Aorta (tissue), 5 donors: ENCODE results near the gene KATNIP. TPM values are rescaled to one million over a fixed set of nuclear protein-coding genes. Genes with fewer than 3 reads are reported as not detected.
"Not testable (repeated sequence)": the region's sequence is repeated elsewhere in the genome, so short reads cannot be mapped to it uniquely, and the experiment has no call there.

Experiments
- ATAC-seq: fragments of 200-7000 bp; cut with Tn5 transposase; one replicate; pipeline ENCODE4 v1.9.1; 2022; ENCODE audit warnings: moderate library complexity; ENCODE audit not compliant: low FRiP score
- DNase-seq, 2 donors: peaks; one replicate each; pipeline ENCODE4 v3.0.0-alpha.2; 2020
- H3K27ac ChIP-seq, 2 donors: one replicate each; pipeline ENCODE4 v1.5.1; 2013; ENCODE audit warnings: low read length in 2 of 2, mild to moderate bottlenecking in 2 of 2, moderate library complexity in 2 of 2, control low read depth in 1 of 2, inconsistent platforms in 1 of 2, low read depth in 1 of 2
- H3K27me3 ChIP-seq, 2 donors: one replicate each; pipeline ENCODE4 v1.6.1; 2013; ENCODE audit warnings: control low read depth in 1 of 2, low read length in 1 of 2, mild to moderate bottlenecking in 1 of 2, moderate library complexity in 1 of 2; ENCODE audit not compliant: insufficient read depth in 2 of 2, control insufficient read depth in 1 of 2
- H3K36me3 ChIP-seq, 2 donors: one replicate each; pipeline ENCODE4 v1.6.1; 2013; ENCODE audit warnings: control low read depth in 1 of 2, low read length in 1 of 2, mild to moderate bottlenecking in 1 of 2; ENCODE audit not compliant: insufficient read depth in 2 of 2, control insufficient read depth in 1 of 2
- H3K4me1 ChIP-seq, 2 donors: one replicate each; pipeline ENCODE4 v1.6.1; 2013; ENCODE audit warnings: low read length in 2 of 2, control low read depth in 1 of 2, mild to moderate bottlenecking in 1 of 2, moderate library complexity in 1 of 2; ENCODE audit not compliant: insufficient read depth in 2 of 2, control insufficient read depth in 1 of 2
- H3K4me3 ChIP-seq, 2 donors: one replicate each; pipeline ENCODE4 v1.5.1; 2013; ENCODE audit warnings: low read length in 2 of 2, control low read depth in 1 of 2, mild to moderate bottlenecking in 1 of 2
- H3K9me3 ChIP-seq: one replicate; pipeline ENCODE4 v1.6.1; 2013; ENCODE audit warnings: mild to moderate bottlenecking, low read length; ENCODE audit not compliant: control insufficient read depth
- WGBS, 2 donors: extraction: QIAGEN DNeasy Blood & Tissue Kit; methylation state at CpG; one replicate each; pipeline ENCODE4 v1.1.7; 2013; 5-methylcytosine and 5-hydroxymethylcytosine counted together
- intact Hi-C, 2 donors: fragments of 100-400 bp; cut with DNase I; formaldehyde crosslinking; loops; one replicate each; pipeline versions ENCODE4 v1.14.2 to v1.15.0; 2022
- polyA plus RNA-seq, 2 donors: library from polyadenylated mRNA; stranded (reverse); fragments of 200-250 nt; gene quantifications; one replicate each; pipeline ENCODE4 v1.2.3, GENCODE V29; 2013
- total RNA-seq, 2 donors: library from RNA; stranded (reverse); fragmentation: NEBNext Ultra II Directional; extraction: Animal tissue kit (Norgen Biotek cat#: 25700); gene quantifications; one replicate each; pipeline ENCODE4 v1.2.1, GENCODE V29; 2021
- donor health status: healthy with polysubstance abuse.
- donor health status: Bipolar disorder and iron deficiency.
- donor health status: DM: no; HTN: no; CAD: no.
- donor health status: DM: no; HTN: no; CAD: no.
- donor health status: DM: yes; HTN: yes; CAD: no.

Gene KATNIP
- total and polyA plus RNA-seq, 4 donors = 0.88 to 29.4 (median 14.2) TPM

GRCh38 chr16:27566417-27566816, 16.5 kb downstream of the KATNIP start:
- intact Hi-C loops = no loop called here
- Histone ChIP-seq H3K27ac (no peak overlapping the region), H3K36me3 (no peaks in the 10 kb centered on the region), H3K4me3 (no peak overlapping the region), H3K27me3 (no peaks in the 10 kb centered on the region), H3K4me1 (no peaks in the 10 kb centered on the region), H3K9me3 (no peaks in the 10 kb centered on the region)
- 83 to 91% methylated on average over 6 of the region's 6 CpGs for WGBS, 2 donors
- ATAC-seq = no peak
- no peak for DNase-seq

- no peak for ATAC-seq
- 95 to 96% methylated on average over 4 of the region's 4 CpGs for WGBS, 2 donors
- intact Hi-C loops = no loop called here
These were observed 18.1 kb downstream of the KATNIP start for GRCh38 chr16:27568077-27568476.

GRCh38 chr16:27570986-27571385, 21.0 kb downstream of the KATNIP start:
- H3K4me3 ChIP-seq, H3K27ac ChIP-seq, intact Hi-C loops, H3K36me3 ChIP-seq, H3K9me3 ChIP-seq, DNase-seq, ATAC-seq, H3K4me1 ChIP-seq, H3K27me3 ChIP-seq: not testable (repeated sequence)
- WGBS, 2 donors = 92 to 95% methylated on average over 8 of the region's 8 CpGs

More at GRCh38 chr16:27568077-27568476, 18.1 kb downstream of the KATNIP start:
- no peaks in the 10 kb centered on the region for H3K36me3 ChIP-seq
- no peak overlapping the region for H3K27ac ChIP-seq
- no peaks in the 10 kb centered on the region for H3K27me3 ChIP-seq
- no peak for DNase-seq
- H3K9me3 ChIP-seq = no peaks in the 10 kb centered on the region
- H3K4me1 ChIP-seq = no peaks in the 10 kb centered on the region
- no peak overlapping the region for H3K4me3 ChIP-seq

- H3K27ac ChIP-seq = no peak overlapping the region
- intact Hi-C loops = no loop called here
- no peak for DNase-seq
- H3K4me1 ChIP-seq = no peaks in the 10 kb centered on the region
- ATAC-seq = no peak
- H3K9me3 ChIP-seq = no peaks in the 10 kb centered on the region
- H3K36me3 ChIP-seq = peaks cover 0 to 2% of the 10 kb centered on the region in 2 donors
- WGBS, 2 donors = 90 to 94% methylated on average over 8 of the region's 8 CpGs
- H3K4me3 ChIP-seq = no peak overlapping the region
- H3K27me3 ChIP-seq = no peaks in the 10 kb centered on the region
These were observed 21.7 kb downstream of the KATNIP start for GRCh38 chr16:27571433-27572326.

DNA sequence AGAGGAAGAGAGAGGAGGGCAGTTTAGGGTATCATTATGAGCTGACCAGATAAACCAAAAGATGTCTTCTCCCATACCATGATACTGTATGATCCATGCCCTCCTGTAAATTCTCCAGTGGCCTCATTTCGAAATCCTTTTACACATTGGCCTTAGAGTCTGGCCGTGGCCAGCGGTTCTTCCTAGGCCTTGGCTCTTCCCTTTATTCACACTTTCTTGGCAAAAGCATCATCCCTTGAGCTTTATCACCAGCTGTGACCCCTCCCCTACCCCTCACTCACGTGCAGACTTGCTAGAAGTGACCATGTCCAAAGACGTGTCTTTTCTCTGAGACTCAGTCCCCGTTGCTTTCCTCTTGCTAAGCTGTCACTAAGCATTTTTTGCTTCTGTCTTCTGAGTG, 22.8 kb downstream of the KATNIP start:
- DNase-seq = no peak
- H3K4me3 ChIP-seq = no peak overlapping the region
- H3K36me3 ChIP-seq = peaks cover 0 to 2% of the 10 kb centered on the region in 2 donors
- intact Hi-C loops = no loop called here
- H3K4me1 ChIP-seq = no peaks in the 10 kb centered on the region
- ATAC-seq = peak; percentile 38
- WGBS, 2 donors = 89 to 94% methylated on average over 6 of the region's 6 CpGs
- H3K27me3 ChIP-seq = no peaks in the 10 kb centered on the region
- H3K9me3 ChIP-seq = no peaks in the 10 kb centered on the region
- H3K27ac ChIP-seq = no peak overlapping the region

- intact Hi-C loops = no loop called here
- Histone ChIP-seq H3K36me3 (peaks cover 0 to 2% of the 10 kb centered on the region in 2 donors), H3K4me1 (peaks cover 0 to 5% of the 10 kb centered on the region in 2 donors), H3K9me3 (no peaks in the 10 kb centered on the region), H3K27me3 (no peaks in the 10 kb centered on the region), H3K27ac (no peak overlapping the region), H3K4me3 (no peak overlapping the region)
- no peak for ATAC-seq
- no peak for DNase-seq
- WGBS, 2 donors = 74 to 85% methylated on average over 5 of the region's 5 CpGs
These were observed 26.8 kb downstream of the KATNIP start for GRCh38 chr16:27576729-27577128.

DNA sequence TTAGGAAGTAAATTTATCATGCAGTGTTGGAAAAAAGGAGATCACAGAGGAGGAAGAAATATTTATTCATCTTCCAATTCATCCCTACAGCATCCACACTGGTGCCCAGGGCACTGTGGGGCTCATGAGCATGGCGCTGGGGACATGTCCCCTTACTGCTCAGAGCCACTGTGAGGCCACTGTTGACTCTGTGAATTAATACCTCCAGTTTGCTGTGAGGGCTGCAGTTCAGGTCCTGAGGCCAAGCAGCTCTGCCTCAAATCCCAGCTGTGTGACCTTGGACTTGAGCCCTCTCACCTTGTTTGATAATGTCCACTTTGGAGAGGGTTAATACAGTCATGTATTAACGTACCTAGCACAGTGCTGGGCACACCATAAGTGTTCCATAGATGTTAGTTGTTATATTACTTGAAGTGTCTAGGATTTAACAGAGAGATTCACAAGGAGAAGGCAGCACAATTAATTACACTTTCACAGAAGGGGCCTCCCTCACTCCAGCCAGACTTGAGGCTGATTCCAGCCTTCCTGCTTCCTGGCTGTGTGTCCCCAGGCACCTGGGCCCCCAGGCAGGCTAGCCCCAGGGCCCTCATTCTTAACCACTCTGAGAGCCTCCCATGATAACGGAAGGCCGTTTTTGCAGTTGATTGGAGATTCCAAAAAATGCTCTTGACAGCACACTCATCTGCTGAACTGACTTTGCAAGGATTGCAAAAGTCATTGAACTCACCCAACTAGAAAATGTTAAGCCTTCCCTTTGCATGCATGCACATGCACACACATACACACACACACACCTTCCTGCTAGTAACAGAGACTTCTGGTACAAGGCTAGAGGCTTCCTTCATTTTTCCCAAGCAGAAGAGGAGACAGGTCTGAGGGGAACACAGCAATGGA, 29.4 kb downstream of the KATNIP start:
- Histone ChIP-seq H3K4me1 (peaks cover 0 to 5% of the 10 kb centered on the region in 2 donors), H3K4me3 (no peak overlapping the region), H3K27ac (peak overlapping the region in 1 of 2 donors; percentile 91), H3K27me3 (no peaks in the 10 kb centered on the region), H3K36me3 (peaks cover 0 to 2% of the 10 kb centered on the region in 2 donors), H3K9me3 (no peaks in the 10 kb centered on the region)
- 82 to 88% methylated on average over 4 of the region's 4 CpGs for WGBS, 2 donors
- DNase-seq = no peak
- no peak for ATAC-seq
- intact Hi-C loops = no loop called here

GRCh38 chr16:27582883-27583282, 32.9 kb downstream of the KATNIP start:
- no peak for DNase-seq
- Histone ChIP-seq H3K9me3 (no peaks in the 10 kb centered on the region), H3K4me3 (no peak overlapping the region), H3K27me3 (no peaks in the 10 kb centered on the region), H3K27ac (no peak overlapping the region), H3K4me1 (peaks cover 0 to 5% of the 10 kb centered on the region in 2 donors), H3K36me3 (no peaks in the 10 kb centered on the region)
- ATAC-seq = no peak
- 54 to 67% methylated on average over 2 of the region's 2 CpGs for WGBS, 2 donors
- intact Hi-C loops = no loop called here
